ENCODE results near the gene INSYN2B.

DNA sequence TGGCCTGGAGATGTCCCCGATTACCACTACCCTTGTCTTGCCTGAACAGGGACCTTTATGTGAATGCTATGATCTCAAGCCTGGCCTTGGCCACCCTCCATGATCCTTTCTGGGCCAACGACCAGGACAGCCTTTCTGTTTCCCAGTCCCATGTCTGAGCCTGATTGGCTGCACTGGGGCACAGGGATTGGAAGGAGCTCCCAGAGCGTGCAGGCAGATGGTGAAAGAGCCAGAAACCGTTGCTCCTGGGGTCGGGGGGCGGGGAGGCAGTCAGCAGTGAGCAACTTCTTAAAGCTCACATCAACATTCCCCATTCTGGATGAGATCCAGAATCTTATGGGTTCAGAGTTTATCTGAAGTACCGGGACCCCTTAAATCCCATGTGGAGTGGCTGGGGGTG, 84.4 kb downstream of the INSYN2B start:
- TF ChIP-seq, protein P1, sequence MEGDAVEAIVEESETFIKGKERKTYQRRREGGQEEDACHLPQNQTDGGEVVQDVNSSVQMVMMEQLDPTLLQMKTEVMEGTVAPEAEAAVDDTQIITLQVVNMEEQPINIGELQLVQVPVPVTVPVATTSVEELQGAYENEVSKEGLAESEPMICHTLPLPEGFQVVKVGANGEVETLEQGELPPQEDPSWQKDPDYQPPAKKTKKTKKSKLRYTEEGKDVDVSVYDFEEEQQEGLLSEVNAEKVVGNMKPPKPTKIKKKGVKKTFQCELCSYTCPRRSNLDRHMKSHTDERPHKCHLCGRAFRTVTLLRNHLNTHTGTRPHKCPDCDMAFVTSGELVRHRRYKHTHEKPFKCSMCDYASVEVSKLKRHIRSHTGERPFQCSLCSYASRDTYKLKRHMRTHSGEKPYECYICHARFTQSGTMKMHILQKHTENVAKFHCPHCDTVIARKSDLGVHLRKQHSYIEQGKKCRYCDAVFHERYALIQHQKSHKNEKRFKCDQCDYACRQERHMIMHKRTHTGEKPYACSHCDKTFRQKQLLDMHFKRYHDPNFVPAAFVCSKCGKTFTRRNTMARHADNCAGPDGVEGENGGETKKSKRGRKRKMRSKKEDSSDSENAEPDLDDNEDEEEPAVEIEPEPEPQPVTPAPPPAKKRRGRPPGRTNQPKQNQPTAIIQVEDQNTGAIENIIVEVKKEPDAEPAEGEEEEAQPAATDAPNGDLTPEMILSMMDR (conservative IDR thresholded peaks at IDR 0.05; ENCODE audit: low read depth, low read length): no peak
- TF ChIP-seq EZH2 (IDR thresholded peaks at IDR 0.05; ENCODE audit: borderline replicate concordance, low read depth, low read length, poor library complexity, severe bottlenecking): no peak

Measured in A673 (cell line).